ENCODE results near the gene LRP1B.

Gene LRP1B

GRCh38 chr2:140892911-140893637, 1237.7 kb downstream of the LRP1B start:
- no peak for DNase-seq (ENCODE audit: low spot score)

DNA sequence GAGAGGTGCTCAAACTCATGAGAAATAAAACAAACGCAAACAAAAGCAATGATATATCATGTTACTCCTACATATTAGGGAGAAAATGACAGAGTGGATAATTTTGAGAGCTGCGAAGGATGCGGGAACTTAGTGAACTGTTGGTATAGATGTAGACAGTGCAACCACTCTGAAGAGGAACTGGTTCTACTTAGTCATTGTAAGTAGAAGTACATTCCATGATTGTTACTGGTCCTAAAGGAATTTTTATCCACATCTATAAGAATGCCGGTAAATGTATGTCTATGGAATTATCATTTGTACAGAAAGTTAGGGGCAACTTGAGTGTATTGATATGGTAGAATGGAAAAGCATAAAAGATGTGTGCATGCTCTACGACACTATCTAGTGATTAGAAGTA, 1238.4 kb downstream of the LRP1B start:
- DNase-seq (ENCODE audit: low spot score): no peak

DNA sequence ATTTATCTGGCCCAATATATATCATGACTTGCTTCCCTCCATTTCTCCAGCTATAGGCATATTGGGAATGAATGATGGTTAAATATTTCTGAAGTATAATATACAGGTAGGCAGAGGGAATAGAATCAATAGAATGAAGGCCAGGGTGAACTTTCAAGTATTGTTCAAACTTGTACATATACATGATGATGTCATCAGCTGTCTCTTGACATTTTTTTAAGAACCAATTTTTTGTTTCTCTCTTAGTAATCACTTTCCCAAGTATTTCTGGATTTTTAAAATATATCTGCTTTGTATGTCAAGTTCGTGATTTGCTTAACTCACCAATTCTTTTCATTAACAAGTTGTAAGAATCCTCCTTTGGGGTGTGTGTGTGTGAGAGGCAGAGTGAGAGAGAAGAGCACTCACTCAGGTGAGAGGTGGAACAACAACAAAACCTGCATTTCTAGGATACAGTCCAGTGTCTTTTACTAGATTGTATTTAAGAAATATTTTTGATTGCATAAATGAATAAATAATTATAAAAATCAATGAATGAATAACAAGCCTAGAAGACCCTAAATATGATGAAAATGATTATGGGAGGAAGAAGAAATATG, 1239.1 kb downstream of the LRP1B start:
- no peak for DNase-seq (ENCODE audit: low spot score)

GRCh38 chr2:140882671-140883620, 1247.9 kb downstream of the LRP1B start:
- DNase-seq (ENCODE audit: low spot score): no peak

DNA sequence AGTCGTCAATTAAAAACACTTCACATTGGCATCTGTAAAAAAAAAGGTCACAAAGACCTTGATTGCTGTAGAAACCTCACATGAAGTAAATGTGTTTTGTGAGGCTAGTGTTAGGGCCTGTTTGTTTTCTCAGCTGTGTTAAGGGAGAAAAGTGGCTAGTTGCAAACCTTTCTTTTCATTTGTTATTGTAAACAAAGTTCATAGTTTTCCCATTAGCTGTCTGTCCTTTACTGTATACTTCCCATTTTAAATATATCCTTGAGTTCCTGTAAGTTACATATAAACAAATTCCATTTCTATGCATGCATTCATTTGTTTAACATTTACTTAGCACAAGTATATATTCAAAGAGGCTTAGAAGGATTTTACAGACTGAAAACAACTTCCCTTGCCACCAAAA, 1250.2 kb downstream of the LRP1B start:
- no peak for DNase-seq (ENCODE audit: low spot score)

- DNase-seq (ENCODE audit: low spot score): no peak
Measured at GRCh38 chr2:140876015-140876414, 1254.8 kb downstream of the LRP1B start.

- DNase-seq (ENCODE audit: low spot score): no peak
Measured at GRCh38 chr2:140873915-140874531, 1256.8 kb downstream of the LRP1B start.

- DNase-seq (ENCODE audit: low spot score): no peak
Measured at GRCh38 chr2:140869925-140870324, 1260.9 kb downstream of the LRP1B start.

- no peak for DNase-seq (ENCODE audit: low spot score)
Measured at GRCh38 chr2:140869107-140869506, 1261.7 kb downstream of the LRP1B start.

- DNase-seq (ENCODE audit: low spot score): no peak
Measured at GRCh38 chr2:140865837-140866236, 1265.0 kb downstream of the LRP1B start.

GRCh38 chr2:140863713-140864112, 1267.1 kb downstream of the LRP1B start:
- DNase-seq (ENCODE audit: low spot score): peak; percentile 18

GRCh38 chr2:140862181-140862580, 1268.6 kb downstream of the LRP1B start:
- no peak for DNase-seq (ENCODE audit: low spot score)

- no peak for DNase-seq (ENCODE audit: low spot score)
Measured at GRCh38 chr2:140861666-140862065, 1269.2 kb downstream of the LRP1B start.

- DNase-seq (ENCODE audit: low spot score): no peak
Measured at GRCh38 chr2:140855471-140855870, 1275.3 kb downstream of the LRP1B start.

DNA sequence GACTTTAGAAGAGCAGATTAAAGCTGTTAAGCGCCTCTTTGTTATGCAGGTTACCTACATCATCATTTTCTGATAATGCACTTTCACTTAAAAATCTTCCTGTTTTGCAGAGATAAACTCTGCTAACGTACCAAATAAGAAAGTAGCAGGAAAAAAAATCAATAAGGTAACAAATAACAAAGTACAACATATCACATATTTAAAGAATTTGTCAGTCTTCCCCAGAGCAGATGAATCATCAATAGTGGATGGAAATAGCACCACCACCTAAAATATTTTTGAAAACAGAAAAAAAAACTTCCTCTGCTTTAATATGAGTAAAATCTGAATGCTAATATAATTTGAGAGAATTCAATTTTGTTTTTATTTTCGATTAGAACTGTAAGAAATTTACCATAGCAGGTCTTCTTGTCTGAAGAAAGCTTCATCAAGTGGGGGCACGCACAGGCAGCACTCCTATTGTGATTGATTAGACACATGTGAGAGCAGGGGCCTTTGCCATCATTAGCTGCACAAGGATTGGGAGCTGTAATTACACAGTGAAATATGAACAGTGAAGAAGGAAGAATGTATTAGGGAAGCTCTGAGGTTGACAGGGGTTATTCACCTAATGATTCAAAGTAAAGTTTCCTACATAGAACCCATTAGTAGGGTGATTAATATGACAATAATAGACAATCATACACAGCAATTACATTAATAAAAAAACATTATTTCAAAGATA, 1279.4 kb downstream of the LRP1B start:
- no peak for DNase-seq (ENCODE audit: low spot score)

- DNase-seq (ENCODE audit: low spot score): no peak
Measured at GRCh38 chr2:140843186-140843585, 1287.6 kb downstream of the LRP1B start.

DNA sequence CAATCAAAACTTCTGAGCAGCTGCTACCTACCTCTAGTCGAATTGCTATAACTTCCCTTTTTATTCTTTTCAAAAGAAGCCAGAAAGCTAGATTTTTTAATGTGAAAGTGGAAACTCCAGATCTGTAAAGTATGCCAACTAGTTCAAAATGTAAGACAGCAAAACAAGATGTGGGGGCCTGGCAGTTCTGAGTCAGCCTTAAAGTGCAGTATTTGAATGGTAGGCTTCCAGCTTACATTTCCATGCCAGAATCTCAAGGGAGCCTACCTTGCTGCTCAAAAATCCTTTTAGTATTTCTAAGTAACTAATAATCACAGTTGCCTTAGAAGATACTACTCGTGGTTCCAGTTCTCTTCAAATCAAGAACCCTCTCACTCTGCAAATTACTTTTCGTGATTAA, 1288.7 kb downstream of the LRP1B start:
- no peak for DNase-seq (ENCODE audit: low spot score)

- DNase-seq (ENCODE audit: low spot score): no peak
Measured at GRCh38 chr2:140841141-140841540, 1289.7 kb downstream of the LRP1B start.

- DNase-seq (ENCODE audit: low spot score): no peak
Measured at GRCh38 chr2:140836826-140837225, 1294.0 kb downstream of the LRP1B start.

DNA sequence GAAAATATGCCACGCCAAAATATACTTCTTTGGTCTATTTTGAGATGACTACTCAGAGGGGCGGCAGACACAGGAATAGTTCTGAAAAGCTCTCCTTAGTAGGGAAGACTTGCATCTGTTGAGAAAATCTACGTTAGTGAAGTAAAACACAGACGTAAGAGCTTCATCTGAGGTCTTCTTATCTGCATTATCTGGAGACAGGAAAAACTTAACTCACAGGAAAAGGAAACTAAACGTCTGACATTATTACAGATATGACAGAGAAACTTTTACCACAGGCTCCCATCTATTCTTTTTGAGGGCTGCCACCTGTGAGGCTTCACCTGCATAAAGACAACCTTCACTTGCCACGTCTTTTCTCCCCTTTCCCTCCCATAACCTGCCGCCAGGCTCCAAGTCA, 1295.7 kb downstream of the LRP1B start:
- DNase-seq (ENCODE audit: low spot score): no peak

DNA sequence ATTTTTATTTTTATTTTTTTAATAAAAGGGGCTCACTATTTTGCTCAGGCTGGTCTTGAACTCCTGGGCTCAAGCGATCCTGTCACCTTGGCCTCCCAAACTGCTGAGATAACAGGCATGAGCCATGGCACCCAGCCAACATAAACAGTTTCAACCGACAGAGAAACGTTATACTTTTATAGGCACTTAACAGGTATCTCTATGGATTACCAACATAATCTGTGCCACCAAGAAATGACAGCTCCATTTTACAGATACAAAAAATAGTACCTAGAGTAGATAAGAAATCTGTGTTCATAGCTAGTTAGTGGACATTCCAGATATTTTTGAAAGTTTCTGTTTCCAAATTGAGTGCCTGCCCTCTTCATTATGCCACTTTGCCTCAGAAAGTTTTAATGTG, 1316.7 kb downstream of the LRP1B start:
- DNase-seq (ENCODE audit: low spot score): no peak

DNA sequence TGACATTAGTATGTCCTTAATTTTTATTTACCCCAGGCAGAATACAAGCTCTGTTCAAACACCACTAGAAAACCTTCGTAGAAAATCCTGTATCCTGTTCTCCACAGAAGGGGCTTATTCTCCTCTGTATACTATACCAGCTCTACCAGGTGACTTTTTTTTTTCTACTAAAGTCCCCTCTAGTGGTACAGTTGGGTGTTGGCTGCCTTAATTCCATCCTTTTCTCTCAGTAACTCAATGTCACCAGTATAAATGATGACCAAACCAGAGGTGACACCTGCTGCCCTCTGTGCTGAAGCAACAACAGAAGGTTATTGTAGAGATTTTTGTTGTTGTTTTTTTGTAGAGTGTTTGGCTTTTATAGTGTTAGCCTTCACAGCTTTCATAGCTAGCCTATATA, 1322.0 kb downstream of the LRP1B start:
- no peak for DNase-seq (ENCODE audit: low spot score)
